Kidney capillary endothelial cell (primary cell): ENCODE data around the gene PRCC.

Experiments used
- DNase-seq: peaks from one replicate; pipeline ENCODE4 v3.0.0-alpha.2; 2018; ENCODE audit warnings: low spot score

Gene PRCC

GRCh38 chr1:156844638-156845037, 77.3 kb downstream of the PRCC start:
- DNase-seq = no peak

DNA sequence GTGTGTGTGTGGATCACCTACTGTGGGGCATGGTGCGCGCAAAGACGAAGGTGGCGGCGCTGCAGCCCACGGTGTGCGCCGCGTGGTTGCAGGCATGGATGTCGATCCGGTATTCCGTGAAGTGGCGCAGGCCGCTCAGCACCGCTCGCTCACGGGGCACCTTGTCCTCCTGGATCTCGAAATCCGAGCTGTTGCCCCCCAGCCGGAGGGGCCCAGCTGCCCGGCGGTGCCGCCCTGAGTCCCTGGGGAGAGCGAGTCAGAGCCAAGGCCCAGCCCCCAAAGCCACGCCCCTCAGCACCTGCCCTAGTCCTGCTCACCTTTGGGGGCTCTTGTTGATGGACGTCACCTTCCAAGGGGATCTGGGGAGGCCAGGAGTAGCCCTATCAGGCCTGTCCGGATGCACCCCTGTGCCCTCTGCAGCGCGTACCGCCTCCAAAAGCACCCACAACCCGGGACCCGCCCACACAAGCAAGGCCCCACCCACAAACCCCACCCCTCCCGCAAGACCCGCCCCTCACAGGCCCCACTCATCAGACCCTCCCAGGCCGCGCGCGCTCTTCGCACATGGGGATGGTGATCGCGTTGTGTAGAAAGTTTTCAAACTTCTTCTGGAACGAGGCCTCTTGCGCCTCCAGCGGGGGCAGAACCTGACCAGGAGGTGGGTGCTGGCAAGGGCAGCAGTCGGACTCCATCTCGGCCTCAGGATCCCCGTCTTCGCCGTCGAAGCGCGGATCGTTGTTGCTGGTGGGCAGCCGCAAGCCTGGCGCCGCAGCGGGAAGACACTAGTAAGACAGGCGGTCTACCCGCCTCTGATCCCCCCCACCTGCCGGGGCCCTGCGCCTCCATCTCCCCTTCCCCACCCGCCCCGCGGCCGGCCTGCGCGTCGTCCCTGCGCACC, 78.0 kb downstream of the PRCC start:
- no peak for DNase-seq

GRCh38 chr1:156845953-156846545, 78.7 kb downstream of the PRCC start:
- DNase-seq = no peak

DNA sequence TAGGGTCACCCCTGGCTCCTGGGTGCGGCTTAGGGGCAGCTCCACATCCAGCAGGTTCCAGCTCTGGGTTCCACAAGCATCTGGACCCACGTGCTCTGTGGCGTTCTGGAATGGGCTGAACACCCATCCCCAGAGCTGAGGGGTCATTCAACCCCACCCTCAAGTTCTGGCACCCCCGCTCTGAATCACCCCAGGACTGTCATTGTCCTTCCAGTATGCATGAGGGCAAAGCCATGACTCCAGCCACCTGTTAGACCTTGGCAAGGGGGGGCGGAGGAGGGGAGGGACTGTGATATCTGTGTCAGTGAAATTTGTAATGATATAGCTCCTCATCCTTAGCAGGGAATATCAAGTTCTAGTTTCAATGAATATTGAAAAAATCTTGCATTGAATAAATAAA, 79.3 kb downstream of the PRCC start:
- no peak for DNase-seq

GRCh38 chr1:156847591-156848460, 80.5 kb downstream of the PRCC start:
- no peak for DNase-seq

GRCh38 chr1:156848461-156849150, 81.3 kb downstream of the PRCC start:
- no peak for DNase-seq

DNA sequence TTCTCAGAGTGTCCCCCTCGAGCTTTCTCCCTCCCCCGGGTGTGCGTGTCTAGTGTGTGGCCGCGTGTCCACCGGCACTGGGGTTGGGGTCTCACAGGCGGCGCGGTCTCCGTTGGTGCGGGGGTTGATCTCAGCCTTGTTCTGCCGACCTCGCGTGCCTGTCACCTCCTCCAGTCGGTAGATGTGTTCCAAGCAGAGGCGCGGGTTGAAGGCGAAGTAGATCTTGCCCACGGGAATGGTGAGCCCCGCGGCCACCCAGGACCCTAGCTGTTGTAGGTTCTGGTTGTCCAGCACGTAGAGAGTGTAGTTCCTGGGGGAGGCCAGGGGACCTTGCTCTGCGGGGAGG, 81.8 kb downstream of the PRCC start:
- DNase-seq = no peak
